Measurements from ENCODE around the gene MTMR3. TPM values are rescaled to one million over a fixed set of nuclear protein-coding genes. Genes with fewer than 3 reads are reported as not detected.

Gene MTMR3
- total RNA-seq, 6 donors from 2014 or later = 50.3 to 117 (median 70.9) TPM

DNA sequence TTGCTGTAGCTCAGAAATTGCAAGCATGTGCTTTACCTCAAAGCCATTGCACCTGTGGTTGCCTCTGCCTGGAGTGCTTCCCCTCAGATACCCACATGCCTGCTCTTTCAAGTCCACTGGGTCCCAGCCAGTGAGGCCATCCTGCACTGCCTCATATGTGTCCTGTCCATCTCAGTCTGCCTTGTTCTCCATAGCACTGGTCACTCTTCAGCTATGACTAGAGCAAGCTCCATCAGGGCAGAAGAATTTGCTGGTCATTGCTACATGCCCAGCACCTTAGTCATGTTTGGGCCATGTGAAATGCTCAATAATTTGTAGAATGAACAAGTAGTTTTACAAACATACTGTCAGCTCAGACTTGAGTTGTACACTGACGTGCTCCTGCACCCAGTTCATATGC, 132.9 kb downstream of the MTMR3 start:
- no peak for ATAC-seq (ENCODE audit: low FRiP score in 2 of 2)

DNA sequence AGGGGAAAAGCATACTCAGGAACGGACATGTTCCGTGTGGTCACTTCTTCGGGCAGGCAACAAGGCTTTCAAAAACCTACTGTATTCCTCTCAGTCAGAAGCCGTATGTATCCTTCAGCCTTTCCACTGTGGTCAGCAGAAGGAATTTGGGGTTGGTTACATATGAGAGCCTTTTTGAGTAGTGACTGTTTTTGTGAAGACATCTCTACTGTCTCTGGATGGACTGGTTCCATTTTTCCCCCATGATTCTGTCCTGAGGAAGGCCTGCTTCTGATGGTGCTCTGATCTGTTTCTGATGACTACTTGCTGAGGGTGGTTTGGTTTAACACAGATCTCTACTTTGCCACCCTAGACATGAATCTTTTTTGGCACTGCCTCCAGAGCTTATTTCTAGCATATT, 133.6 kb downstream of the MTMR3 start:
- ATAC-seq (ENCODE audit: low FRiP score in 2 of 2) = no peak
- no peak for TF ChIP-seq EP300 (IDR thresholded peaks at IDR 0.05)
- no peak for TF ChIP-seq POLR2A (IDR thresholded peaks at IDR 0.05)
- TF ChIP-seq POLR2AphosphoS5 (IDR thresholded peaks at IDR 0.05) = no peak
- TF ChIP-seq, protein P1, sequence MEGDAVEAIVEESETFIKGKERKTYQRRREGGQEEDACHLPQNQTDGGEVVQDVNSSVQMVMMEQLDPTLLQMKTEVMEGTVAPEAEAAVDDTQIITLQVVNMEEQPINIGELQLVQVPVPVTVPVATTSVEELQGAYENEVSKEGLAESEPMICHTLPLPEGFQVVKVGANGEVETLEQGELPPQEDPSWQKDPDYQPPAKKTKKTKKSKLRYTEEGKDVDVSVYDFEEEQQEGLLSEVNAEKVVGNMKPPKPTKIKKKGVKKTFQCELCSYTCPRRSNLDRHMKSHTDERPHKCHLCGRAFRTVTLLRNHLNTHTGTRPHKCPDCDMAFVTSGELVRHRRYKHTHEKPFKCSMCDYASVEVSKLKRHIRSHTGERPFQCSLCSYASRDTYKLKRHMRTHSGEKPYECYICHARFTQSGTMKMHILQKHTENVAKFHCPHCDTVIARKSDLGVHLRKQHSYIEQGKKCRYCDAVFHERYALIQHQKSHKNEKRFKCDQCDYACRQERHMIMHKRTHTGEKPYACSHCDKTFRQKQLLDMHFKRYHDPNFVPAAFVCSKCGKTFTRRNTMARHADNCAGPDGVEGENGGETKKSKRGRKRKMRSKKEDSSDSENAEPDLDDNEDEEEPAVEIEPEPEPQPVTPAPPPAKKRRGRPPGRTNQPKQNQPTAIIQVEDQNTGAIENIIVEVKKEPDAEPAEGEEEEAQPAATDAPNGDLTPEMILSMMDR (IDR thresholded peaks at IDR 0.05) = no peak
- H3K36me3 ChIP-seq = peaks cover 12 to 100% (median 85%) of the 10 kb centered on the region in 4 donors
- H3K27ac ChIP-seq = no peak overlapping the region
- no peaks in the 10 kb centered on the region for H3K9me3 ChIP-seq
- WGBS, 2 donors = 96 to 98% methylated on average over 4 of the region's 4 CpGs
- no peak for DNase-seq
- no peak overlapping the region for H3K4me3 ChIP-seq
- H3K4me1 ChIP-seq = peaks cover 0 to 5% (median 0%) of the 10 kb centered on the region in 4 donors
- H3K27me3 ChIP-seq = no peaks in the 10 kb centered on the region

More for the DNA sequence above, 132.9 kb downstream of the MTMR3 start:
- DNase-seq = no peak
- peaks cover 12 to 100% (median 79%) of the 10 kb centered on the region in 4 donors for H3K36me3 ChIP-seq
- no peak overlapping the region for H3K4me3 ChIP-seq
- H3K27me3 ChIP-seq = no peaks in the 10 kb centered on the region
- WGBS, 2 donors = 100% methylated on average over 1 of the region's 1 CpG
- no peaks in the 10 kb centered on the region for H3K4me1 ChIP-seq
- TF ChIP-seq POLR2A (IDR thresholded peaks at IDR 0.05) (no peak), POLR2AphosphoS5 (IDR thresholded peaks at IDR 0.05) (no peak), EP300 (IDR thresholded peaks at IDR 0.05) (no peak)
- TF ChIP-seq, protein P1 (IDR thresholded peaks at IDR 0.05) = no peak
- H3K27ac ChIP-seq = no peak overlapping the region
- H3K9me3 ChIP-seq = no peaks in the 10 kb centered on the region

DNA sequence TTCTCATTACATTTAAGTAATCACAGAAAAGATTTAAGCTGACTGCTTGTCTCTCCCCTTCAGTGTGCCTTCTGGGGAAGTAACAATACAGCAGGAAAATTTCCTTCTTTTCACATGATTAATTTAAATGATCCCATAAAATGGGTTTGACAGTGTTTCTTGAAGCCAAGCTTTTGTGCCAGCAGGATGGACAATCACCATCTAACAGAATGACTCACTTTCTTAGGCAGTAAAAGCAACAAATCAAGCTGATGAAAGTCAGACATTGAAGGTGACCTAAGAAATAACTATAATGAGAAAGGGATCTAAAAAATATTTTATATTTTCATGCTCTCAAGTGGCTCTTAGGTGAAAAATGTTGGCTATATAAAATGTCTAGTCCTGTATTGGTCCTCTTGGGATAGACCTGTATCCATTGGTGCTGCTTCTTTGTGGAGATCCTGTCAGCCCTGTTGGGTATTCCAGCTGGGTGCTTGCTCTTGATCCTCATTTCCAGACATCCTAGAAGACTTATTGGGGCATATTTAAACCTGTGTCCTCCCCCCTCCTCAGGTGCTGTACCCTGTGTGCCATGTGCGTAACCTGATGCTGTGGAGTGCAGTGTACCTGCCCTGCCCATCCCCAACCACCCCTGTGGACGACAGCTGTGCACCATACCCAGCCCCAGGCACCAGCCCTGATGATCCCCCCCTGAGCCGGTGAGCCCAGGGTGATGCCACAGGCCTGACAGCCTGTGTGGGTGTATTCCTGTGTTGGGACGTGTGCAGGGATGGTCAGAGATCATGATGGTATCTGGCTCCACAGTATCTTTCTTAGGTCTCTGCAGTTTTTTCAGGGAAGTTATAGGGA, 134.6 kb downstream of the MTMR3 start:
- 93 to 100% methylated on average over 2 to 4 of the region's 4 CpGs for WGBS, 2 donors
- ATAC-seq (ENCODE audit: low FRiP score in 2 of 2) = no peak
- Histone ChIP-seq H3K4me3 (no peak overlapping the region), H3K27ac (no peak overlapping the region), H3K9me3 (no peaks in the 10 kb centered on the region), H3K4me1 (peaks cover 0 to 6% (median 0%) of the 10 kb centered on the region in 4 donors), H3K36me3 (peaks cover 14 to 100% (median 88%) of the 10 kb centered on the region in 4 donors), H3K27me3 (no peaks in the 10 kb centered on the region)
- TF ChIP-seq, protein P1 (IDR thresholded peaks at IDR 0.05) = no peak
- TF ChIP-seq EP300 (IDR thresholded peaks at IDR 0.05) = no peak
- no peak for TF ChIP-seq POLR2A (IDR thresholded peaks at IDR 0.05)
- TF ChIP-seq POLR2AphosphoS5 (IDR thresholded peaks at IDR 0.05) = no peak
- no peak for DNase-seq

DNA sequence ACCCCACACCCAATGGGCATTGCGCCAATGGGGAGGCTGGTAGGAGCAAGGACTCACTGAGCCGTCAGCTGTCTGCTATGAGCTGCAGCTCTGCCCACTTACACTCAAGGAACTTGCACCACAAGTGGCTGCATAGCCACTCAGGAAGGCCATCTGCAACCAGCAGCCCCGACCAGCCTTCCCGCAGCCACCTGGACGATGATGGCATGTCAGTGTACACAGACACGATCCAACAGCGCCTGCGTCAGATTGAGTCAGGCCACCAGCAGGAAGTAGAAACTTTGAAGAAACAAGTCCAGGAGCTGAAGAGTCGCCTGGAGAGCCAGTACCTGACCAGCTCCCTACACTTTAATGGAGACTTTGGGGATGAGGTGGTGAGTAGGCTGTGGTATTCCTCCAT, 137.5 kb downstream of the MTMR3 start:
- DNase-seq (no peak), ATAC-seq (ENCODE audit: low FRiP score in 2 of 2) (no peak)
- peaks cover 0 to 6% (median 3%) of the 10 kb centered on the region in 4 donors for H3K4me1 ChIP-seq
- 96 to 100% methylated on average over 2 to 9 of the region's 9 CpGs for WGBS, 2 donors
- H3K4me3 ChIP-seq = no peak overlapping the region
- H3K36me3 ChIP-seq = peaks cover 14 to 100% (median 93%) of the 10 kb centered on the region in 4 donors
- H3K27ac ChIP-seq = no peak overlapping the region
- no peaks in the 10 kb centered on the region for H3K27me3 ChIP-seq
- no peaks in the 10 kb centered on the region for H3K9me3 ChIP-seq
- TF ChIP-seq EP300 (IDR thresholded peaks at IDR 0.05) (no peak), POLR2A (IDR thresholded peaks at IDR 0.05) (no peak), POLR2AphosphoS5 (IDR thresholded peaks at IDR 0.05) (no peak)
- TF ChIP-seq, protein P1 (IDR thresholded peaks at IDR 0.05) = no peak
